Measurements from ENCODE around the gene CRYGB. TPM values are rescaled to one million over a fixed set of nuclear protein-coding genes. Genes with fewer than 3 reads are reported as not detected.
A peak's percentile ranks its signal among the peaks of the same experiment; 100 is the strongest.

Gene CRYGB
- total and polyA plus RNA-seq, 8 donors, result not detected

GRCh38 chr2:208135794-208136715 lies 9.9 kb downstream of the CRYGB start:
- intact Hi-C loops (cut with DNase I), result no loop called here
- no peak overlapping the region for H3K4me3 ChIP-seq
- H3K9me3 ChIP-seq, result peaks cover 0 to 6% of the 10 kb centered on the region in 2 donors
- no peak overlapping the region for H3K27ac ChIP-seq
- no peaks in the 10 kb centered on the region for H3K36me3 ChIP-seq
- ATAC-seq (no peak), DNase-seq (no peak)
- H3K27me3 ChIP-seq, result no peaks in the 10 kb centered on the region
- no peaks in the 10 kb centered on the region for H3K4me1 ChIP-seq
- TF ChIP-seq, protein P1, sequence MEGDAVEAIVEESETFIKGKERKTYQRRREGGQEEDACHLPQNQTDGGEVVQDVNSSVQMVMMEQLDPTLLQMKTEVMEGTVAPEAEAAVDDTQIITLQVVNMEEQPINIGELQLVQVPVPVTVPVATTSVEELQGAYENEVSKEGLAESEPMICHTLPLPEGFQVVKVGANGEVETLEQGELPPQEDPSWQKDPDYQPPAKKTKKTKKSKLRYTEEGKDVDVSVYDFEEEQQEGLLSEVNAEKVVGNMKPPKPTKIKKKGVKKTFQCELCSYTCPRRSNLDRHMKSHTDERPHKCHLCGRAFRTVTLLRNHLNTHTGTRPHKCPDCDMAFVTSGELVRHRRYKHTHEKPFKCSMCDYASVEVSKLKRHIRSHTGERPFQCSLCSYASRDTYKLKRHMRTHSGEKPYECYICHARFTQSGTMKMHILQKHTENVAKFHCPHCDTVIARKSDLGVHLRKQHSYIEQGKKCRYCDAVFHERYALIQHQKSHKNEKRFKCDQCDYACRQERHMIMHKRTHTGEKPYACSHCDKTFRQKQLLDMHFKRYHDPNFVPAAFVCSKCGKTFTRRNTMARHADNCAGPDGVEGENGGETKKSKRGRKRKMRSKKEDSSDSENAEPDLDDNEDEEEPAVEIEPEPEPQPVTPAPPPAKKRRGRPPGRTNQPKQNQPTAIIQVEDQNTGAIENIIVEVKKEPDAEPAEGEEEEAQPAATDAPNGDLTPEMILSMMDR (IDR thresholded peaks at IDR 0.05), result no peak

- no peak overlapping the region for H3K27ac ChIP-seq
- no peaks in the 10 kb centered on the region for H3K36me3 ChIP-seq
- no peaks in the 10 kb centered on the region for H3K4me1 ChIP-seq
- no peak for DNase-seq
- ATAC-seq, result peak; percentile 21
- intact Hi-C loops (cut with DNase I), result no loop called here
- TF ChIP-seq, protein P1 (IDR thresholded peaks at IDR 0.05), result no peak
- no peaks in the 10 kb centered on the region for H3K27me3 ChIP-seq
- H3K4me3 ChIP-seq, result no peak overlapping the region
- peaks cover 0 to 6% of the 10 kb centered on the region in 2 donors for H3K9me3 ChIP-seq
These were observed 10.9 kb downstream of the CRYGB start for GRCh38 chr2:208134928-208135586.

GRCh38 chr2:208130712-208131110 lies 15.2 kb downstream of the CRYGB start:
- H3K4me1 ChIP-seq, result no peaks in the 10 kb centered on the region
- no peak overlapping the region for H3K4me3 ChIP-seq
- intact Hi-C loops (cut with DNase I), result no loop called here
- H3K27me3 ChIP-seq, result peaks cover 0 to 4% of the 10 kb centered on the region in 2 donors
- ATAC-seq (no peak), DNase-seq (no peak)
- no peaks in the 10 kb centered on the region for H3K9me3 ChIP-seq
- no peak overlapping the region for H3K27ac ChIP-seq
- TF ChIP-seq, protein P1 (IDR thresholded peaks at IDR 0.05), result no peak
- no peaks in the 10 kb centered on the region for H3K36me3 ChIP-seq

GRCh38 chr2:208129744-208130711 lies 15.9 kb downstream of the CRYGB start, which contains the start of gene CRYGC:
CRYGC (minus strand) TSS chr2:208129828; CDS start chr2:208129792, 36 bp downstream.
- Histone ChIP-seq H3K4me1 (no peaks in the 10 kb centered on the region), H3K36me3 (no peaks in the 10 kb centered on the region), H3K27me3 (peaks cover 0 to 9% of the 10 kb centered on the region in 2 donors), H3K27ac (no peak within 1 kb of the TSS), H3K4me3 (no peak within 1 kb of the TSS), H3K9me3 (no peaks in the 10 kb centered on the region)
- intact Hi-C loops (cut with DNase I), result no loop called here
- DNase-seq, result no peak
- TF ChIP-seq, protein P1 (IDR thresholded peaks at IDR 0.05), result no peak
- ATAC-seq, result no peak
